T-helper 17 cell (primary cell): Measurements from ENCODE around the gene KCNB1. TPM values are rescaled to one million over a fixed set of nuclear protein-coding genes. Genes with fewer than 3 reads are reported as not detected.
A peak's percentile ranks its signal among the peaks of the same experiment; 100 is the strongest.
"Not testable (repeated sequence)": the region's sequence is repeated elsewhere in the genome, so short reads cannot be mapped to it uniquely, and the experiment has no call there.

Source experiments
- ATAC-seq: fragments of 150-1000 bp; cut with Tn5 transposase; 2 replicates; pipeline ENCODE4 v1.10.0; 2021; ENCODE audit warnings: mild to moderate bottlenecking, moderate library complexity
- DNase-seq, 3 donors: peaks; one replicate each; pipeline versions ENCODE4 v3.0.0 to v3.0.0-alpha.2; 2020 to 2021
- H3K9me3 ChIP-seq: one replicate; pipeline ENCODE4 v1.7.0; 2013; ENCODE audit warnings: low read length, mild to moderate bottlenecking; ENCODE audit not compliant: control insufficient read depth, poor library complexity, severe bottlenecking
- H3K27ac Mint-ChIP-seq: one replicate; pipeline ENCODE4 v1.8.0; 2022; ENCODE audit warnings: mild to moderate bottlenecking, moderate library complexity, mixed read lengths
- H3K27me3 Mint-ChIP-seq: one replicate; pipeline ENCODE4 v1.8.0; 2022; ENCODE audit warnings: mixed read lengths
- H3K36me3 Mint-ChIP-seq: one replicate; pipeline ENCODE4 v1.8.0; 2022; ENCODE audit warnings: low read depth, mixed read lengths
- H3K4me1 Mint-ChIP-seq: one replicate; pipeline ENCODE4 v1.8.0; 2022; ENCODE audit warnings: mild to moderate bottlenecking, mixed read lengths
- H3K4me3 Mint-ChIP-seq: one replicate; pipeline ENCODE4 v1.8.0; 2022; ENCODE audit warnings: mild to moderate bottlenecking, moderate library complexity, mixed read lengths
- total RNA-seq, 4 donors: library from RNA in 2 of 4; stranded (reverse) in 2 of 4; gene quantifications; one replicate each; pipeline ENCODE4 v1.2.3 and lab custom pipeline; 2022 to 2026

KCNB1 gene
- total RNA-seq, 2 donors from 2014 or later, result 0.12 to 0.21 TPM

DNA sequence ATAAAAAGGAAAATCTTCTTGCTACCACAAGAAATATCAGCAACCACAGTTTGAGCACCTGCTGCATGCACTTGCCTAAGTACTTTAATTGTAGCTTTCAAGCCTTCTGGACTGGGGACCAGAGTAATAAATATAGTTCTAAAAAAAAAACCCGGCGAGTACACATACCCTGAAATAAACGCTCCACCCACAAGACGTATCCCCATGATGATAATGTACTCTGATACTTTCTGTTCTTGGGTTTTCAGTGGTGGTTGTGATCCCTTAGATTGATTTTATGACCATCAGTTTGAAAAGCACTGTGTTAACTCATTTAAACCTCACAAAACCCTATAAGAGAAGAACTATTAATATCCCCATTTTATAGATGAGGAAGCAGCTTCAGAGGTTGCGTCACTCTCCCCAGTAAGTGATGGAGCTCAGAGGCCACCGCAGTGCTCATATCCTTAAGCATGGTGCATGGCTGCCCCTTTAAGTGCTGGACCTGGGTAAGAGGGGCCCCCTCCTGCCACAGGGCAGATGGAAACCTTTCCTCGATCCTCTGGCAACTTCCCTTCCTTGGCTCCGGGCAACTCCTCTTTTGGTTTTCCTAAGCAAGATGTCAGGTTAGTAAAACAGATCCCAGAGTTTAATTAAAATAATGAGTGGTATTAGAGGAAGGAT is 67.3 kb downstream of the KCNB1 start:
- H3K4me1 Mint-ChIP-seq, result peaks cover 3% of the 10 kb centered on the region
- peaks cover 7% of the 10 kb centered on the region for H3K36me3 Mint-ChIP-seq
- no peak overlapping the region for H3K4me3 Mint-ChIP-seq
- no peak for DNase-seq
- H3K27me3 Mint-ChIP-seq, result peaks cover 71% of the 10 kb centered on the region
- no peaks in the 10 kb centered on the region for H3K9me3 ChIP-seq
- no peak overlapping the region for H3K27ac Mint-ChIP-seq
- no peak for ATAC-seq

DNA sequence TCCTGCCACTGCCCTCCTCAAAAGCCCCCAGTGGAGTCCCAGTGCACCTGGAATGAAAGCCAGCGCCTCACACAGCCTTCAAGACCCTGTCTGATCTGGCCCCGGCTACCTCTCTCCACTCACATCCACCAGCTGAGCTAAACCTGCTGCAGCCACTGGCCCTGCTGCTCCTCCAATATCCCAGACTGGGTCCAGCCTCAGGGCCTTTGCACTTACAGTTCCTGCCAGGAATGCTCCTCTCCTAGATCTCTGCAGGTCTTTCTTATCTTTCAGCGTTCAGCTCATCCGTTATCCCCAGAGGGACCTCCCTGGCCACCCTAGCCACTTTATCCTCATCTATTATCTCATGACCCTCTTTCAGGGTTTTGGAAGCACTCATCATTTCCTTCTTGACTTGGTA is 68.8 kb downstream of the KCNB1 start:
- H3K9me3 ChIP-seq, result no peaks in the 10 kb centered on the region
- H3K4me3 Mint-ChIP-seq, result no peak overlapping the region
- H3K27ac Mint-ChIP-seq, result peak overlapping the region; percentile 6
- DNase-seq, result no peak
- peaks cover 6% of the 10 kb centered on the region for H3K36me3 Mint-ChIP-seq
- peaks cover 73% of the 10 kb centered on the region for H3K27me3 Mint-ChIP-seq
- no peaks in the 10 kb centered on the region for H3K4me1 Mint-ChIP-seq
- no peak for ATAC-seq

DNA sequence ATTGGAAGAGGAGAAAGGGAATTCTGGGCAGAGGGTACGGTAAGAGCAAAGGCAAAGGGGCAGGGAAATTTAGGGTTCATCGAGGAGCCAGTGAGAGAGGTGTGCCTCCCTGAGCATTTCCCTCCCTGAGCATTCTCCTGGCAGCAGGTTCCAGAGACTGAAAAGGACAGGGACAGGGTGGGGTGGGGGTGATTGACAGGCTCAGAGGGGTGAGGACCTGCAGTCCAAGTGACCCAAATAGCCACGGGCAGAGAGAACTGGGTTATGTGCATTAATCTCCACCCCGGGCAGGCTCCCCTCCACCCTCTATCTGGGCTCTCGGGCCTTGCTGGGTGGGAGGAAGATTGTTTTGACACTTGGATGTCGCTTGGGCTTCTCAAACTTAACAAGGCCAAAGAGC is 69.5 kb downstream of the KCNB1 start:
- no peak for ATAC-seq

DNA sequence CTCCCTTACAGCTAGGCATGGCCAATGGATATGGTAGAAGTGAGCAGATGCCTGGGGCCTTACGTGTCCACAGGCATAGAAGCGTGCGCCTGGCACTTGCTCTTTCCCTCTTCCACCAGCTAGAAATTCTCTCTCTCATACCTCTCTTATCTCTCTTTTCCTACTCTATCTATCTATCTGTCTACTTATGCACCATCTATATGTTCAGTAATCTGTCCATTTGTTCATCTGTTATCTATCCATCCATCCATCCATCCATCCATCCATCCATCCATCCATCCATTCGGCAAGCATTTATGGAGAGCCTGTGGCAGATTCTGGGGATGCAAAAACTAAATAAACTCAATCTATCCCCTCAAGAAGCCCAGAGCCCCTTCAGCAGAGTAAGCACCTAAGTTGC is 70.2 kb downstream of the KCNB1 start:
- no peak for DNase-seq
- no peak overlapping the region for H3K27ac Mint-ChIP-seq
- no peak for ATAC-seq
- H3K4me1 Mint-ChIP-seq, result no peaks in the 10 kb centered on the region
- H3K9me3 ChIP-seq, result no peaks in the 10 kb centered on the region
- peaks cover 6% of the 10 kb centered on the region for H3K36me3 Mint-ChIP-seq
- H3K27me3 Mint-ChIP-seq, result peaks cover 79% of the 10 kb centered on the region
- no peak overlapping the region for H3K4me3 Mint-ChIP-seq

More for the DNA sequence above, 69.5 kb downstream of the KCNB1 start:
- H3K9me3 ChIP-seq, result no peaks in the 10 kb centered on the region
- Mint-ChIP-seq H3K27me3 (peaks cover 76% of the 10 kb centered on the region), H3K27ac (no peak overlapping the region), H3K4me3 (no peak overlapping the region), H3K4me1 (no peaks in the 10 kb centered on the region), H3K36me3 (peaks cover 6% of the 10 kb centered on the region)
- no peak for DNase-seq

DNA sequence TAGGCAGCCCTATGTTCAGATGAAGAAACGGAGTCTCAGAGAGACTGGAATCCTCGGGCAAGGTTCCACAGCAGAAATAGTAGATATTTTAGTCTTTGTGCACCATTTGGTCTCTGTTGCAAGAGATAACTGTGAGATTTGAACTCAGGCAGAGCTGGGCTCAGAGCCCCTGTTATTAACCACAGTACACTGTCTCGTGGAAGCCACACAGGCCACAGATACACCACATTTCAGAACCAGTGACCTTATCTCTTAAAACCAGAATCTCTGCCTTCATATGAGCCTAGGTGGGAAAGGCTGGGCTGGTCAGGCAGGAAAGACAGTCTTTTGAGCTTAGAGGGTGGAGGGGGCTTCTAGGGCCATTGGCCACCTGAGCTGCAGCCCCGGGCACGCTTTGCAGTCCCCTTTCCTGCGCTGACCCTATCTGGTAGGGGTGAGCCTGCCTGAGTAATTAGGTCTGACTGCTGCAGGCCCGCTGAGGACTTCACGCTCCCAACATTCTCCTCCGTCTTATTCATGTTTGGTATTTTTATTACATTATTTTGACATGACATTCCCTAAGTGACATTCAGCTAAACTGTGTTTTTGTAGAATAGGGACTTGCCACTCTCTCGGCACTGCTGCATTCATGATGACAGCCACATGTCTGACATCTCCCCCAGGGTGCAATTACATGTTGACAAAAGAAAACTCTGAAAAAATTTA is 71.1 kb downstream of the KCNB1 start:
- DNase-seq (no peak), ATAC-seq (no peak)
- no peak overlapping the region for H3K27ac Mint-ChIP-seq
- H3K9me3 ChIP-seq, result no peaks in the 10 kb centered on the region
- H3K36me3 Mint-ChIP-seq, result peaks cover 6% of the 10 kb centered on the region
- H3K4me3 Mint-ChIP-seq, result no peak overlapping the region
- peaks cover 80% of the 10 kb centered on the region for H3K27me3 Mint-ChIP-seq
- H3K4me1 Mint-ChIP-seq, result no peaks in the 10 kb centered on the region

DNA sequence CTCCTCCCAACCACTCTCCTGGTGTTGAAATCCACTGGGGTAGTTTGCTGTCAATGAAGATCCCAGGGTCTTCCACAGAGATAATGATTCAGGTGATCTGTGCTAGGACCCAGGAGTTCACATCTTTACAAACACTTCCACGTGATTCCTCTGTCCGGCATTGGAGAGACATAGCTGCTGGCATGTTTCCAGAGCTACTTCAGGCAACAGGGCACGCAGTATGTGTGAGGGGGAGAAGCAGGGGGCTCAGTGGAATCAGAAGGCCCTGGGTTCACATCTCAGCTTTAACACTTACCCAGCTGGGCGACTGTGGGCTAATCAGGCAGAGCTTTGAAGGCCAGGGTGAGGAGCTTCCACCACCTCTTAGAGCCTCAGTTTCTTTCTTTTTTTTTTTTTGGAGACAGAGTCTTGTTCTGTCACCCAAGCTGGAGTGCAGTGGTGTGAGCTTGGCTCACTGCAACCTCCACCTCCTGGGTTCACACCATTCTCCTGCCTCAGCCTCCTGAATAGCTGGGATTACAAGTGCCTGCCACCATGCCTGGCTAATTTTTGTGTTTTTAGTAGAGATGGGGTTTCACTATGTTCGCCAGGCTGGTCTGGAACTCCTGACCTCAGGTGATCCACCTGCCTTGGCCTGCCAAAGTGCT is 72.4 kb downstream of the KCNB1 start:
- not testable (repeated sequence) for H3K36me3 Mint-ChIP-seq, ATAC-seq, H3K27ac Mint-ChIP-seq, H3K4me1 Mint-ChIP-seq, DNase-seq, H3K9me3 ChIP-seq, H3K4me3 Mint-ChIP-seq
- peaks cover 71% of the 10 kb centered on the region for H3K27me3 Mint-ChIP-seq

DNA sequence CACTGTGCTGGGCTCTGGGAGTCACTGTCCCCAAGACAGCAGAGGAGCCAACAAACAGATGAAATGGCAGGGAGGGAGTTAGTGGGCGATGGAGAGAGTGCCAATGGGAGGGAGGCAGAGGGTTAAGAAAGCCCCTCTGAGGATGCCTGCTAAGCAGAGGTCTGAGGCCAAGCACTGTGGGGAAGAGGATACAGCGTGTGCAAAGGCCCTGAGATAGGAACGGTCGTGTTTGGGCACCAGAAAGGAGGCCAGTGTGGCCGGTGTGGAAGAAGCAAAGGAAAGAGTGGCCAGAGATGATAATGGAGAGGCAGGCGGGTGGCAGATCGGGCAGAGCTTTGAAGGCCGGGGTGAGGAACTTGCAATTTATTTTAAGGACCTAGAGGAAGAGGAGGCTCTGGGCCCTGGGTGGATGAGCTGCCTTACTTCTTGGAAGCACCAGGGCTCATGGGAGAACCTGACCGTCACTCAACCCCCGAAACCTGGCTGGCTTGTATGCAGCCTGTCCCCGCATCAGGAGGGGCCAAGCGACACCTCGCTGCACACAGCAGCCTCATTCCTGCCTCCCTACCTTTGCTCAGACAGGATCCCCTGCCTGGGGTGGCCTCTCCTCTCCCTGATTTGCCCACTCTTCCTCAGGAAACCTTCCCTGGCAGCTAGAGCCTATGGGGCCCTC is 73.0 kb downstream of the KCNB1 start:
- DNase-seq (no peak), ATAC-seq (no peak)
- H3K9me3 ChIP-seq, result no peaks in the 10 kb centered on the region
- Mint-ChIP-seq H3K27ac (no peak overlapping the region), H3K27me3 (peaks cover 68% of the 10 kb centered on the region), H3K4me1 (no peaks in the 10 kb centered on the region), H3K36me3 (peaks cover 6% of the 10 kb centered on the region), H3K4me3 (no peak overlapping the region)

DNA sequence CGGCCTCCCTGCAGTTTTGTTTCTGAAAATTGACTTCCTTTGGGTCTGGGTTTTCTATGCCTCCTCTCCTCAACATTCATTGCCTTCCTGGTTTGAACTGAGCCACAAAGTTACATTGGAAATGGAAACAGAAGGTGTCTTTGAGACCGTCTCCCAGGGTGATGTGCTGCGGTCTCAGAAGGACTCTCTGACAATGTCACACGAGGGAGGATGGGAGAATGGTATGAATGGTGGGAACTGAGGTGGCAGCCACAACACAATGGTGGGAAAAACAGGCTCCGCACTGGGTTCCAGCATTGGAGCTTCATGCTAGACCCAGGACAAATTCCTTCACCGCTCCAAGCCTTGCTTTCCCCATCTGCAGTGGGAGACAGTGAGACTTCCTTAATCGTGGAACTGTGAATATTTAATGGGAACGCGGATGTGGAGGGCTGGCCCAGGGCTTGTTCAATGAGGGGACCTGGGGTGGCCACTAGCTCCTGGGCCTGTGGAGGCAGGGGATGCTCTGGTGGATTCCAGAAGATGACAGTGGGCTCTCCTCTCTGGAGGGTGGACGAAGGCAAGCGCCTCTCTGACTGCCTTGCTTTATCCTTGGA is 73.9 kb downstream of the KCNB1 start:
- no peak overlapping the region for H3K4me3 Mint-ChIP-seq
- H3K27ac Mint-ChIP-seq, result no peak overlapping the region
- peaks cover 3% of the 10 kb centered on the region for H3K36me3 Mint-ChIP-seq
- DNase-seq, result no peak
- H3K27me3 Mint-ChIP-seq, result peaks cover 68% of the 10 kb centered on the region
- H3K9me3 ChIP-seq, result no peaks in the 10 kb centered on the region
- no peaks in the 10 kb centered on the region for H3K4me1 Mint-ChIP-seq
- no peak for ATAC-seq

DNA sequence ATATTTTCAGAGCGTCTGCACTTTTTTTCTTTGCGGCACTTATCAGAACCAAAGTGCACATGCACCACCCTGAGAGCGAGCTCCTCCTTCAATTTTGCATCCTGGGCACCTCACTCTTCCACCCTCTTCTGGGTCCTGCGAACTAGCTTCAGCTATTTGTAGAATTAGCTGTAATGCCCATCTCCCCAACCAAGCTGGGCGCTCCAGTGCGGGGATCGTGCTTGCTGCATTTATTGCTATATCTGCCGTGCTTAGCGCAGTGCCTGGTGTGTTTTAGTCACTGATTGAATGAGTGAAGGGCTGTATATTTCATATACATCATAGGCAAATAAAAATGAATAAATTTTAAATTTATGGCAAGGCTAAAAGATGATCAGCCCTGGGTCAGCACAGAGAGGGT is 75.8 kb downstream of the KCNB1 start:
- no peaks in the 10 kb centered on the region for H3K9me3 ChIP-seq
- Mint-ChIP-seq H3K27ac (no peak overlapping the region), H3K36me3 (peaks cover 3% of the 10 kb centered on the region), H3K27me3 (peaks cover 55% of the 10 kb centered on the region), H3K4me1 (no peaks in the 10 kb centered on the region), H3K4me3 (no peak overlapping the region)
- DNase-seq (no peak), ATAC-seq (no peak)

DNA sequence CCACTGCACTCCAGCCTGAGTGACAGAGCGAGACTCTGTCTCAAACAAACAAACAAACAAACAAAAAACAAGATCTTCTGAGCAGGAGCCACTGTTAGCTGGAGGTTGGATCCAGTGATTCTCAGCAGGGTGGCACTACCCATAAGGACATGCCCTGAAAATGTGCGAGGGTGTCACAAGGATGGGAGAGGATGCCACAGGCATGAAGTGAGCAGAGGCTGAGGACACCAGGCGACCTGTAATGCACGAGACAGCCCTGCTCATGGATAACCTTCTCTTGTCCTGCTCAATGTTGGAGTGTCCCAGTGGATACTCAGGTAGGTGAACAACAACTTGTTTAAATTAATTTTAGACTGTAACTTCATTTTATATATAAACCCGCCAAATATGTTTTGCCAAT is 76.8 kb downstream of the KCNB1 start:
- H3K27ac Mint-ChIP-seq, result no peak overlapping the region
- H3K27me3 Mint-ChIP-seq, result peaks cover 52% of the 10 kb centered on the region
- H3K4me1 Mint-ChIP-seq, result no peaks in the 10 kb centered on the region
- H3K36me3 Mint-ChIP-seq, result peaks cover 5% of the 10 kb centered on the region
- ATAC-seq (no peak), DNase-seq (no peak)
- no peak overlapping the region for H3K4me3 Mint-ChIP-seq
- no peaks in the 10 kb centered on the region for H3K9me3 ChIP-seq

DNA sequence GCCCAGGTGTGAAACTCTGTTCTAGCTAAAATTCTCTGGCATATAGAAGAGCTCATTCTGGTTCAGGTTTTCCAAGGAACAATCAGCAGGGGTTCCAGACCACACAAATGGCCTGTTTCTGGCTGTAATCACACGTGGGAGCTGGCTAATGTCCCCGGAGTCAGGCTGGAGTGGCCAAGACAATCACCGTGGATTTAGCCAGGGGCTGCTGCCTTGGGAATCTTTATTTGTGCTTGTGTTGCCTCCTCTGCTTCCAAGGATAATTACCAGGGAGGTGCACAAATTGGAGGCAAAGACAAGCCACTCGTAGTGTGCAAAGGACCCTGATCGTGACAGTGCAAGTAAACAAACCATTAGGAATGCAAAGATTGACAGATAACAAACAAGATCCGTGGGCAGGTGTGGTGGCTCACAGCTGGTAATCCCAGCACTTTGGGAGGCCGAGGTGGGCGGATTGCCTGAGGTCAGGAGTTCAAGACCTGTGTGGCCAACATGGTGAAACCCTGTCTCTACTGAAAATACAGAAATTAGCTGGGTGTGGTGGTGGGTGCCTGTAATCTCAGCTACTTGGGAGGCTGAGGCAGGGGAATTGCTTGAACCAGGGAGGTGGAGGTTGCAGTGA is 77.3 kb downstream of the KCNB1 start:
- Mint-ChIP-seq H3K36me3 (peaks cover 5% of the 10 kb centered on the region), H3K4me1 (no peaks in the 10 kb centered on the region), H3K4me3 (no peak overlapping the region), H3K27me3 (peaks cover 52% of the 10 kb centered on the region), H3K27ac (no peak overlapping the region)
- no peaks in the 10 kb centered on the region for H3K9me3 ChIP-seq
- ATAC-seq, result no peak
- DNase-seq, result no peak

DNA sequence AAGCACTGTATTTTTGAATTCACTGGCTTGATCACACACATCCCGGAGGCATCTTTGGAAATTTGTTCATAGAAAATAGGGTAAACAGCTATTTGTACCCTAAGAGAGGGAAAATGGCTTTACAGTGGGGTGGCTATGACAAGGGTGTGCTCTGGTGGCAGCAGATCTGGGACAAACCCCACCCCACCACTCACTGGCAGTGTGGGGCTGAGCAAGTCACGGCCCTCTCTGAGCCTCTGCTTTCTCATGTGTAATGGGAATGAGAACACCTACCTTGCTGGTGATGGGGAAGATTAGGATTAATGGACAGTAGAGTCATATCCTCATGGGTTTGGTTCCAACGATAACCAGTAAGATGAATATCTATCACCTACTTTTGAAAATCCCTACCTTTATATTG is 78.0 kb downstream of the KCNB1 start:
- ATAC-seq (no peak), DNase-seq (no peak)
- H3K4me3 Mint-ChIP-seq, result no peak overlapping the region
- no peak overlapping the region for H3K27ac Mint-ChIP-seq
- no peaks in the 10 kb centered on the region for H3K9me3 ChIP-seq
- peaks cover 5% of the 10 kb centered on the region for H3K36me3 Mint-ChIP-seq
- H3K27me3 Mint-ChIP-seq, result peaks cover 46% of the 10 kb centered on the region
- no peaks in the 10 kb centered on the region for H3K4me1 Mint-ChIP-seq

DNA sequence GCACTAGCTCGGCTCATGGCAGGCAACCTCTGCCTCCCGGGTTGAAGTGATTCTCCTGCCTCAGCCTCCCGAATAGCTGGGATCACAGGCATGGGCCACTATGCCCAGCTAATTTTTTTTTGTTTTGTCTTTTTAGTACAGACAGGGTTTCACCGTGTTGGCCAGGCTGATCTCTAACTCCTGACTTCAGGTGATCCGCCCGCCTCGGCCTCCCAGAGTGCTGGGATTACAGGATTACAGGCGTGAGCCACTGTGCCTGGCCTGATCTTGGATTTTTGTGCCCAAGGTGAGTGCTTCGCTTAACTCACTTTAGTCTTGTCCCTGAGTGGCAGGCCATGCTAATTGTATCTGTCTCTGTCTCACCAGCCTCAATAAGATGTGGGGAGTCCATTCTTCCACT is 78.6 kb downstream of the KCNB1 start:
- Mint-ChIP-seq H3K36me3 (peaks cover 2% of the 10 kb centered on the region), H3K27ac (no peak overlapping the region), H3K4me3 (no peak overlapping the region), H3K4me1 (no peaks in the 10 kb centered on the region), H3K27me3 (peaks cover 41% of the 10 kb centered on the region)
- no peaks in the 10 kb centered on the region for H3K9me3 ChIP-seq
- ATAC-seq (no peak), DNase-seq (no peak)
